GM21723 (cell line): Measurements from ENCODE around the gene MC1R.
"Not testable (repeated sequence)": the region's sequence is repeated elsewhere in the genome, so short reads cannot be mapped to it uniquely, and the experiment has no call there.

Experiments
- ATAC-seq: cut with Tn5 transposase; IDR thresholded peaks from one replicate; pipeline ENCODE4 v1.9.1; 2021; ENCODE audit warnings: mild to moderate bottlenecking, moderate library complexity; ENCODE audit not compliant: unreplicated experiment

The MC1R gene

GRCh38 chr16:89958068-89958467 lies 39.4 kb downstream of the MC1R start:
- no peak for ATAC-seq

DNA sequence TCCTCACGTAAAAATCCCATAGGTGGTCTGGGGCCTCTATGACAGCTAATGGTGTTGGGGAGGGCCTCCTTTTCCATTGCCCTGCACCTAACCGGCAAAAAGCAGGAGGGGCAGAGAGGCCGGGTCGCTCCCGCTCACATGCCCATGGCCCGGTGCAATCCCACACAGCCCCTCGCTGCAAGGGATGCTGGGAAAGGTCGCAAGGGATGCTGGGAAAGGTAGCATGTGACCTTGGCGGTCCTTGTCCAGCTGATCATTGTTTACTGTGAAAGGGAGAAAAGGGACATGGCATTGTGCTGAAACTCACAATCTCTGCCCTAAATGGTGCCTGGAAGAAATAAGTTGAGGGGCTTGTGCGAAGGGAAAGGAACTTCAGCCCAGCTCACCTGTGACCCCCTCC lies 39.9 kb downstream of the MC1R start:
- no peak for ATAC-seq

DNA sequence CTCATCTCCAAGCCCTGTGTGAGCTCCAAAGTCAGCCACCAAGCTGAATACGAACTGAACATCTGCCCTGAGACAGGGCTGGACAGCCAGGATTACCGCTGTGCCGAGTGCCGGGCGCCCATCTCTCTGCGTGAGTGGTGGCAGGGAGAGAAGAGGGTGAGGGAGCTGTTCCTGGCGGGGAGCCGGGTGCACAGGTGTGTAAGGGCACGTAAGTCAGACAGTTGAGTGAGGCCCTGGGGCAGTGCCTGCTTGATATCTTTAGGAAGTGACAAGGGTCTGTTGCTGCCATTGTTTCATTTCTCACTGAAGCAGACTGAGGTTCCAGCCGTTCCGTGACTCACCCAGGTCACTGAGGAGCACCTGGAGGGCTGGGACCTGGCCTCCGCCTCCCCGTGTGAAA lies 42.3 kb downstream of the MC1R start:
- ATAC-seq: no peak

DNA sequence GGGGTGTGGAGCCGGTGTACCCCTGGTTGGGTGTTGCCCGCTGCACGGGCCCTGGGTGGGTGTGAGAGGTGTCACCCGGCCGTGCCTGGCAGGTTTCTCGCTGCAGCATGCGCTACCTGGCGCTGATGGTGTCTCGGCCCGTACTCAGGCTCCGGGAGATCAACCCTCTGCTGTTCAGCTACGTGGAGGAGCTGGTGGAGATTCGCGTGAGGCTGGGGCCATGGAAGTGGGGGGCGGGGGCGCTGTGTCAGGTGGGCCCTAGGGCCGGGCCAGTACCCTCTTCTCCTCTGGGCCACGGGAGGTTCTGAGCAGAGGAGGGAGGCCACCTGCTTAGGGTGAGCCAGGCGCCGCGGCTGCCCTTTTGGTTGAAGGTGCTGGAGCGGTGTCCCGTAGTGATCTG lies 43.3 kb downstream of the MC1R start:
- no peak for ATAC-seq

DNA sequence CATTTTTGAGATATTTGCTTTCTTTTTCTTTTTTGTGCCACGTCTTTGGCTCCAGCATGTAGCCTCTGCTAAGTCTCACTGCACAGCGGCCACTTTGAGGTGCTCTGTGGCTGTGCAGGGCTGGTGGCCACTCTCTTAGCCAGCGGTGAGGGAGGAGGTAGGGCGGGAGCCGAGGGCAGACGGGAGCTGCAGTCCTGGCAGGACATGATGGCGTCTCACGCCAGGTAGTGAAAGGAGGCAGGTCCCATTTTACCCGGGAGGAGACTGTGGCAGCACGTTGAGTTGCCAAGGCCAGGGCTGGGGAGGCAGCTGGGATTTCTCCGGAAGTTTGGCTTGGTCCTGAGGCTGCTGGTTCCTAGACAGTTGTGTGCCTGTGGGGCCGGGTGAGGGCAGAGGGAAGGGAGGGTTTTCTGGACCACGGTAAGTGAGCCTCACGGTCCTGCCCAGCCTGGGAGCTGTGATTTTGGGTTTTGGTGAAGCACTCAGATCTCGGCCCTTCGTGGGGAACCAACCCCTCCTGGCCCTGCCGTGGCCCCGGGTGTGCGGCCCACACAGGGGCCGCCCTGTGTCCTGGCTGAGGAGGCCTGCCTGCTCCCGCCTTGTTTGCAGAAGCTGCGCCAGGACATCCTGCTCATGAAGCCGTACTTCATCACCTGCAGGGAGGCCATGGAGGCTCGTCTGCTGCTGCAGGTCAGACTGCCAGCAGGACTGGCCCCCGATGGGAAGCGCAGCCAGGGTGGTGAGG lies 44.3 kb downstream of the MC1R start:
- no peak for ATAC-seq

- ATAC-seq: no peak
These were observed 45.5 kb downstream of the MC1R start for GRCh38 chr16:89964201-89964600.

GRCh38 chr16:89965447-89966225 lies 47.0 kb downstream of the MC1R start:
- no peak for ATAC-seq

- no peak for ATAC-seq
These were observed 48.1 kb downstream of the MC1R start for GRCh38 chr16:89966756-89967155.

- ATAC-seq: not testable (repeated sequence)
These were observed 48.8 kb downstream of the MC1R start for GRCh38 chr16:89967436-89967835.

DNA sequence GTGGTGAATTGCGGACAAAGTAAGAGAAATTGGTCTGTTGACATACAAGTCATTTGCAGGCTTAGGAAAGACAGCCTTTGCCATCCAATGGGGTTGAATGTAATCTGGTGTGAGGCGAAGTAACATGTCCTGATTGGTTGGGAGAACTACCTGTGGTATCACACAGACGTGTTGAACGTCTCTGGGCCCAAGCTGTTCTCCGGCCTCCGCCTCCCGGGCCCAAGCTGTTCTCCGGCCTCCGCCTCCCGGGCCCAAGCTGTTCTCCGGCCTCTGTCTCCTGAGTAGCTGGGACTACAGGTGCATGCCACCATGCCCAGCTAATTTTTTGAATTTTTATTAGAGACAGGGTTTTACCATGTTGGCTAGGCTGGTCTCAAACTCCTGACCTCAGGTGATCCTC lies 49.4 kb downstream of the MC1R start:
- ATAC-seq: not testable (repeated sequence)

DNA sequence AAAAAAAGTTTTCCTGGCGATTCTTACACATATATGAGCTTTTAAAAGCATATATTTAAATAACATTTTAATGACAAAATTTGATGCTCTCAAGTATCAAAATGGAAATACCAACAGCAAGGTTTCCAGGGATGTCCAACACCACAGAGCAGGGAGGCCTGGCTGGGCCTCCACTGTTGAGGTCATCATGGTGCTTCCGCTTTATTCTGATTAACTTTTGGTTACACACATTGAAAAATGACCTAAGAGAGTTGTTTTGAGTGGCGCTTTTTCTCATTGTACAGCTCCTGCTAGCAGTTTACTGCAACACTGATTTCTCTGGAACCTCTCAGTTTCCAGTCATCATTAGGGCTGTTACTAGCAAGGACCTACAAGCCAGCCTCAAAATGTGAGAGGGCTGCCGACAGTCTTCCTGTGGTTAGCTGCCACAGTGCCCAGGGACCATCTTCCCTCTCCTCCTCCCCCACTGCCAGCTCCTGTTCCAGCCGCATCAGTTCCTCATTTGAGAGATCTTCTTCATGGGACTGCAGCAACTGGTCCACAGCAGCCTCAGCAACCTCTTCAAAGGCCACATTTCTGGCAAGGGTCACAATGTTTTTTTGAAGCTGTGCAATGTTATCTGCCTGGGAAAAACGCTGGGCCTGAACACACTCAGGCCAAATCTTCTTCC lies 51.2 kb downstream of the MC1R start:
- ATAC-seq: no peak
